Measurements from ENCODE around the gene TMEM191C. TPM values are rescaled to one million over a fixed set of nuclear protein-coding genes. Genes with fewer than 3 reads are reported as not detected.
"Not testable (repeated sequence)": the region's sequence is repeated elsewhere in the genome, so short reads cannot be mapped to it uniquely, and the experiment has no call there.

Gene TMEM191C
- total and polyA plus RNA-seq, 9 donors: 0.27 to 2.4 (median 1.1) TPM

DNA sequence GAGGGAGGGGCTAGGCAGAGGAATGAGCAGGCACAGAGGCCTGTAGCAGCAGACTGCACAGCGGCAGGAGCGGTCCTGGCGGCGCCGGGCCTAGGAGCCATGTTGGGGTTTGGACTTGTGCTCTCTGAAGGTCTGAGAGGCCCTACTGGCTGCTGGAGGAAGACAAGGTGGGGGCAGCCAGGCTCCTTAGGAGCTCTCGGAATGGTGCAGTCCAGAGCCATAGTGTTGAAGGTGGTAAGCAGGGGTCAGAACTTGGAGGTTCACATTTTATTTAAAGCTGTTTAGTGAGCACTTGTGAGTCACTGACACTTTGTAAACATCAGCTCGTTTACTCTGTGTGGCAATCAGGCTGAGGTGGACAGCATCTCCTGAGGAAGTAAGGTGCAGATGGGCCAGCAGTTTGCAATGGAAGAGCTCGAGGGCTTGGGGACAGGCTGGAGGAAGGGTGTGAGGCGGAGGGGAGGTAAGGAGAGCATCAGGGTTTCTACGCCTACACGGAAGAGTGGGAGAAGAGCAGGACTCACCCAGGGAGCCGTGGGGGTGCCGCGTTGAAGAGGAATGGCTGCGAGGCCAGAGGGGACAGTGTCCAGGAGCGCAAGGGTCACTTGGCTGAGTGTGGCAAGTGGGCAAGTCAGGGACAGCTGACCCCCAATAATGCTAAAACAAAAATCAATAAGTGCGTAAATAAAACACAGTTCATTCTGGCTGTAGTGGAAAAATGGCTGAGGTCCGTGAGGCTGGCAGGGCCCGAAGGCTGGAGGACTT is 10.0 kb upstream of the TMEM191C start:
- no peaks in the 10 kb centered on the region for H3K9me3 ChIP-seq
- H3K36me3 ChIP-seq: no peaks in the 10 kb centered on the region
- H3K4me1 ChIP-seq (ENCODE audit: insufficient read depth): no peaks in the 10 kb centered on the region
- no peaks in the 10 kb centered on the region for H3K27me3 ChIP-seq
- 83 to 85% (median 83%) methylated on average over 19 of the region's 19 CpGs for WGBS, 3 donors
- H3K27ac ChIP-seq: no peak overlapping the region
- intact Hi-C loops (cut with DNase I): no loop called here
- TF ChIP-seq POLR2A (IDR thresholded peaks at IDR 0.05): no peak
- TF ChIP-seq, protein P1, sequence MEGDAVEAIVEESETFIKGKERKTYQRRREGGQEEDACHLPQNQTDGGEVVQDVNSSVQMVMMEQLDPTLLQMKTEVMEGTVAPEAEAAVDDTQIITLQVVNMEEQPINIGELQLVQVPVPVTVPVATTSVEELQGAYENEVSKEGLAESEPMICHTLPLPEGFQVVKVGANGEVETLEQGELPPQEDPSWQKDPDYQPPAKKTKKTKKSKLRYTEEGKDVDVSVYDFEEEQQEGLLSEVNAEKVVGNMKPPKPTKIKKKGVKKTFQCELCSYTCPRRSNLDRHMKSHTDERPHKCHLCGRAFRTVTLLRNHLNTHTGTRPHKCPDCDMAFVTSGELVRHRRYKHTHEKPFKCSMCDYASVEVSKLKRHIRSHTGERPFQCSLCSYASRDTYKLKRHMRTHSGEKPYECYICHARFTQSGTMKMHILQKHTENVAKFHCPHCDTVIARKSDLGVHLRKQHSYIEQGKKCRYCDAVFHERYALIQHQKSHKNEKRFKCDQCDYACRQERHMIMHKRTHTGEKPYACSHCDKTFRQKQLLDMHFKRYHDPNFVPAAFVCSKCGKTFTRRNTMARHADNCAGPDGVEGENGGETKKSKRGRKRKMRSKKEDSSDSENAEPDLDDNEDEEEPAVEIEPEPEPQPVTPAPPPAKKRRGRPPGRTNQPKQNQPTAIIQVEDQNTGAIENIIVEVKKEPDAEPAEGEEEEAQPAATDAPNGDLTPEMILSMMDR (IDR thresholded peaks at IDR 0.05): no peak
- no peak for TF ChIP-seq EP300 (IDR thresholded peaks at IDR 0.05)
- peak in 1 of 5 donors; percentile 8 for DNase-seq
- H3K4me3 ChIP-seq: no peak overlapping the region

- H3K36me3 ChIP-seq; H3K4me3 ChIP-seq; H3K27ac ChIP-seq; H3K27me3 ChIP-seq; DNase-seq; intact Hi-C loops (cut with DNase I); H3K4me1 ChIP-seq (ENCODE audit: insufficient read depth); H3K9me3 ChIP-seq: not testable (repeated sequence)
- WGBS, 3 donors: 84 to 100% methylated on average over 1 of the region's 4 CpGs; no CpG with 5 or more reads in 1 of the 3 donors
Measured at GRCh38 chr22:21462672-21463071, 4.5 kb upstream of the TMEM191C start.

GRCh38 chr22:21468194-21469096 is 1.3 kb downstream of the TMEM191C start:
- 0% methylated on average over 10 of the region's 60 CpGs; no CpG with 5 or more reads in 2 of the 3 donors for WGBS, 3 donors
- peak overlapping the region; percentile 35 for H3K4me3 ChIP-seq
- H3K27me3 ChIP-seq; H3K27ac ChIP-seq; H3K4me1 ChIP-seq (ENCODE audit: insufficient read depth); H3K9me3 ChIP-seq; H3K36me3 ChIP-seq; intact Hi-C loops (cut with DNase I): not testable (repeated sequence)
- peak; percentile 89 to 94 (median 93) for DNase-seq

DNA sequence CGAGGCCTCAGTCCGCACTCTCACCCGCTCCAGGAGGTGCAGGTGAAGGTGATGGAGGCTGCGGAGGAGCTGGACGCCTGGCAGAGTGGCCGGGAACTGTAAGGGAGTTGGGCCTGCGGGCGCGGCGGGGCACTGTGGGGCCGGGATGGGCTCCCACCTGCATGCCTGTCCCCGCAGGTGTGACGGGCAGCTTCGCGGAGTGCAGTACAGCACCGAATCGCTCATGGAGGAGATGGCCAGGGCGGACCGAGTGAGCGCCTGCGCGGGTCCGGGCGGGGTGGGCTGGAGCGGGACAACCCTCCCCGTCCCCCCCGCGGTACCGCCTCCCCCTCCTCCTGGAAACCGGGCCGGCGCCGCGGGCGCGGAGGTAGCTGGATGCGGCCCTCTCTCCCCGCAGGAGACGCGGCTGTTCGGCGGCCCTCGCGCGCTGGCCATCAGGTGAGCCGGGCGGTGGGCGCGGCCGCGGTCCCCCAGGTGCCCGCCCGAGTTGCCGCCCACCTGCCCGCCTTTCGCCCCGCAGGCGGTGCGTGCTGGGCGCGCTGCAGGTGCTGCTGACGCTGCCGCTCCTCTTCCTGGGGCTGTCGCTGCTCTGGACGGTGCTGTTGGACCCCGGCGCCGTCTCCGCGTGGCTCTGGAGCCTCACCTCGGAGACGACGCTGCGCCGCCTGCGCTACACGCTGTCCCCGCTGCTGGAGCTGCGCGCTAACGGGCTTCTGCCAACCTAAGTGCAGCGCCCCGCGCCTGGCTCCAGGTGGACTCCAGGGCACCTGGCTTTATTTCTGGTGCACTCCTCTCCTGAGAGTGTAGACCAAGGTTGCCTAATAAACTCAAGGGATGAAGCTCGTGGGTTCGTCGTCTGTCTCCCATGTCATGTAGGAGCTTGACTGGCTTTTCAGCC is 2.2 kb downstream of the TMEM191C start:
- H3K4me1 ChIP-seq (ENCODE audit: insufficient read depth); H3K4me3 ChIP-seq; H3K27me3 ChIP-seq; H3K36me3 ChIP-seq; H3K27ac ChIP-seq; intact Hi-C loops (cut with DNase I); H3K9me3 ChIP-seq: not testable (repeated sequence)
- 14 to 29% methylated on average over 21 to 45 of the region's 87 CpGs; no CpG with 5 or more reads in 1 of the 3 donors for WGBS, 3 donors
- DNase-seq: peak in 1 of 5 donors; percentile 31

GRCh38 chr22:21472984-21473383 is 5.8 kb downstream of the TMEM191C start:
- DNase-seq; H3K4me1 ChIP-seq (ENCODE audit: insufficient read depth); H3K36me3 ChIP-seq; intact Hi-C loops (cut with DNase I); H3K27ac ChIP-seq; H3K4me3 ChIP-seq; H3K9me3 ChIP-seq; H3K27me3 ChIP-seq: not testable (repeated sequence)
- WGBS, 3 donors: no CpG with 5 or more reads among the region's 11 CpGs

GRCh38 chr22:21473664-21474063 is 6.5 kb downstream of the TMEM191C start:
- H3K27me3 ChIP-seq; H3K27ac ChIP-seq; H3K4me3 ChIP-seq; DNase-seq; H3K4me1 ChIP-seq (ENCODE audit: insufficient read depth); intact Hi-C loops (cut with DNase I); H3K36me3 ChIP-seq; H3K9me3 ChIP-seq: not testable (repeated sequence)
- WGBS, 3 donors: 93% methylated on average over 7 of the region's 13 CpGs; no CpG with 5 or more reads in 2 of the 3 donors

GRCh38 chr22:21484039-21484438 is 16.9 kb downstream of the TMEM191C start:
- H3K27me3 ChIP-seq; H3K4me1 ChIP-seq (ENCODE audit: insufficient read depth); H3K9me3 ChIP-seq; H3K27ac ChIP-seq; H3K36me3 ChIP-seq; DNase-seq; H3K4me3 ChIP-seq; intact Hi-C loops (cut with DNase I): not testable (repeated sequence)
- WGBS, 3 donors: 88 to 89% methylated on average over 6 to 12 of the region's 14 CpGs; no CpG with 5 or more reads in 1 of the 3 donors

GRCh38 chr22:21487723-21488122 is 20.5 kb downstream of the TMEM191C start:
- H3K4me1 ChIP-seq (ENCODE audit: insufficient read depth); DNase-seq; H3K27ac ChIP-seq; intact Hi-C loops (cut with DNase I); H3K9me3 ChIP-seq; H3K4me3 ChIP-seq; H3K27me3 ChIP-seq; H3K36me3 ChIP-seq: not testable (repeated sequence)
- 95% methylated on average over 8 of the region's 17 CpGs; no CpG with 5 or more reads in 2 of the 3 donors for WGBS, 3 donors

- H3K27me3 ChIP-seq; H3K4me3 ChIP-seq; H3K36me3 ChIP-seq; H3K27ac ChIP-seq; DNase-seq; intact Hi-C loops (cut with DNase I); H3K4me1 ChIP-seq (ENCODE audit: insufficient read depth); H3K9me3 ChIP-seq: not testable (repeated sequence)
- 66 to 69% methylated on average over 3 to 5 of the region's 11 CpGs; no CpG with 5 or more reads in 1 of the 3 donors for WGBS, 3 donors
Measured at GRCh38 chr22:21489149-21489680, 22.0 kb downstream of the TMEM191C start.
